SU-DHL-6 (cell line): ENCODE data around the gene COL1A2.

ENCODE experiments used
- CTCF ChIP-seq: fragments of 200-600 bp; sonication (generic); IDR thresholded peaks from one replicate; pipeline ENCODE4 v1.5.1; 2017; ENCODE audit warnings: antibody characterized with exemption, mild to moderate bottlenecking, low read length, moderate library complexity; ENCODE audit not compliant: insufficient read depth, poor library complexity, severe bottlenecking
- EZH2phosphoT487 ChIP-seq: fragments of 200-600 bp; sonication (generic), shearing (Covaris generic); conservative IDR thresholded peaks from 2 replicates; pipeline ENCODE4 v1.6.1; 2018; ENCODE audit warnings: mild to moderate bottlenecking, antibody characterized with exemption, low read length, moderate library complexity, mixed read lengths

- TF ChIP-seq CTCF (no peak), EZH2phosphoT487 (no peak)
Measured at GRCh38 chr7:94398841-94399240, 4.1 kb downstream of the COL1A2 start.
